WTC11 (cell line): Measurements from ENCODE around the gene EPN3.

Source experiments
- ATF3 ChIP-seq: sonication (generic); formaldehyde crosslinking; conservative IDR thresholded peaks from 2 replicates; pipeline ENCODE4 v1.8.1; 2022; ENCODE audit warnings: mild to moderate bottlenecking, missing genetic modification reagents
- CREB1 ChIP-seq: sonication (generic); formaldehyde crosslinking; IDR thresholded peaks from 2 replicates; pipeline ENCODE4 v1.8.0; 2023; ENCODE audit warnings: mild to moderate bottlenecking, missing genetic modification reagents
- CTCF ChIP-seq: fragments of 200-600 bp; IDR thresholded peaks from 2 replicates; pipeline ENCODE4 v1.8.0; 2022; ENCODE audit warnings: antibody characterized with exemption
- ETV6 ChIP-seq: sonication (generic); formaldehyde crosslinking; IDR thresholded peaks from 2 replicates; pipeline ENCODE4 v1.8.1; 2022; ENCODE audit warnings: mild to moderate bottlenecking, missing genetic modification reagents
- MAX ChIP-seq: sonication (generic); formaldehyde crosslinking; IDR thresholded peaks from 2 replicates; pipeline ENCODE4 v1.8.0; 2022; ENCODE audit warnings: mild to moderate bottlenecking, missing genetic modification reagents
- MYBL2 ChIP-seq: sonication (generic); formaldehyde crosslinking; IDR thresholded peaks from 2 replicates; pipeline ENCODE4 v1.8.1; 2023; ENCODE audit warnings: mild to moderate bottlenecking, moderate library complexity, missing genetic modification reagents
- NFYB ChIP-seq: sonication (generic); formaldehyde crosslinking; conservative IDR thresholded peaks from 2 replicates; pipeline ENCODE4 v1.8.0; 2022; ENCODE audit warnings: low read depth, missing genetic modification reagents
- NR3C1 ChIP-seq: sonication (generic); formaldehyde crosslinking; conservative IDR thresholded peaks from 2 replicates; pipeline ENCODE4 v1.8.1; 2023; ENCODE audit warnings: low read depth, mild to moderate bottlenecking, missing genetic modification reagents
- SMAD4 ChIP-seq: sonication (generic); formaldehyde crosslinking; IDR thresholded peaks from 2 replicates; pipeline ENCODE4 v1.8.0; 2022; ENCODE audit warnings: mild to moderate bottlenecking, missing genetic modification reagents
- SP1 ChIP-seq: sonication (generic); formaldehyde crosslinking; conservative IDR thresholded peaks from 2 replicates; pipeline ENCODE4 v1.8.1; 2022; ENCODE audit warnings: missing genetic modification reagents
- STAT6 ChIP-seq: sonication (generic); formaldehyde crosslinking; conservative IDR thresholded peaks from 2 replicates; pipeline ENCODE4 v1.8.1; 2023; ENCODE audit warnings: mild to moderate bottlenecking, low read depth, missing genetic modification reagents, moderate library complexity
- TP53 ChIP-seq: sonication (generic); formaldehyde crosslinking; IDR thresholded peaks from 2 replicates; pipeline ENCODE4 v1.8.1; 2023; ENCODE audit warnings: mild to moderate bottlenecking, missing genetic modification reagents
- USF1 ChIP-seq: sonication (generic); formaldehyde crosslinking; IDR thresholded peaks from 2 replicates; pipeline ENCODE4 v1.8.0; 2022; ENCODE audit warnings: mild to moderate bottlenecking, missing genetic modification reagents
- ZNF281 ChIP-seq: sonication (generic); formaldehyde crosslinking; IDR thresholded peaks from 2 replicates; pipeline ENCODE4 v1.8.0; 2023; ENCODE audit warnings: mild to moderate bottlenecking, missing genetic modification reagents

GRCh38 chr17:50585346-50585745, 52.8 kb downstream of the EPN3 start:
- TF ChIP-seq ATF3 (CRISPR knock-in tag) (no peak), ETV6 (CRISPR knock-in tag) (no peak), MAX (CRISPR knock-in tag) (no peak), CTCF (no peak), USF1 (CRISPR knock-in tag) (no peak), STAT6 (CRISPR knock-in tag) (no peak), TP53 (CRISPR knock-in tag) (no peak), SMAD4 (CRISPR knock-in tag) (no peak), ZNF281 (no peak), SP1 (CRISPR knock-in tag) (no peak), CREB1 (CRISPR knock-in tag) (no peak), NFYB (no peak), MYBL2 (CRISPR knock-in tag) (no peak), NR3C1 (CRISPR knock-in tag) (no peak)
